BE2C (cell line): ENCODE data around the gene LSAMP.

Experiments
- DNase-seq: peaks from one replicate; pipeline ENCODE4 v3.0.0-alpha.2; 2020
- H3K27me3 ChIP-seq: fragments of 250-450 bp; sonication (Bioruptor Pico); 2 replicates; pipeline ENCODE4 v1.5.1; 2020; ENCODE audit warnings: mild to moderate bottlenecking
- H3K36me3 ChIP-seq: fragments of 250-450 bp; sonication (Bioruptor Pico); 2 replicates; pipeline ENCODE4 v1.5.1; 2020; ENCODE audit warnings: mild to moderate bottlenecking
- H3K4me1 ChIP-seq: fragments of 250-450 bp; sonication (Bioruptor Pico); 2 replicates; pipeline ENCODE4 v1.5.1; 2020
- H3K4me3 ChIP-seq: 2 replicates; pipeline ENCODE4 v1.5.1; 2011; ENCODE audit warnings: low read depth, low read length
- H3K9me3 ChIP-seq: fragments of 250-450 bp; sonication (Bioruptor Pico); 2 replicates; pipeline ENCODE4 v1.5.1; 2020
- CTCF ChIP-seq: IDR thresholded peaks from 2 replicates; pipeline ENCODE4 v1.5.1; 2012; ENCODE audit warnings: mild to moderate bottlenecking, low read depth, low read length

Gene LSAMP

DNA sequence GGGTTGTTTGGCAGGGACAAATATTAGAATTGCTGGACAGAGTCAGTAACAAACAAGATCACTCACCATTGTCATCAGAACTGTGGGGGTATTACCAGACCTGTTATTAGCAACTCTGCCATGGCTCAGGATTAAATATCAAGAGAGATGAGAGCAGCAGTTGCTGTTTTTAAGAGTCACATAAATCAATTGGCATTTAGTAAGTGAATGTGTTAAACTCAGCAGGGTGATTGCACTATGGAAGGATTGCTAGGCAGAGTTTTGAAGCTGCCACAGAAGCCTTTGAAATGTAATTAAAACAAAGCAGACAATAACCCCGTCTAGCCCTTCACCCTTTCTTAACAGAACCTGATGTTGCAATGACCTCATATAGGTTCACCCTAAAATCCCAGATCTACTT lies 583.2 kb downstream of the LSAMP start:
- Histone ChIP-seq H3K27me3 (no peaks in the 10 kb centered on the region), H3K4me3 (no peak overlapping the region), H3K36me3 (no peaks in the 10 kb centered on the region), H3K9me3 (0 out of 2 replicates have a peak, but pooled peaks cover 2% of the 10 kb centered on the region), H3K4me1 (peaks cover 10% of the 10 kb centered on the region; the same call in 1 of the 2 replicates)
- TF ChIP-seq CTCF: no peak
- DNase-seq: no peak

DNA sequence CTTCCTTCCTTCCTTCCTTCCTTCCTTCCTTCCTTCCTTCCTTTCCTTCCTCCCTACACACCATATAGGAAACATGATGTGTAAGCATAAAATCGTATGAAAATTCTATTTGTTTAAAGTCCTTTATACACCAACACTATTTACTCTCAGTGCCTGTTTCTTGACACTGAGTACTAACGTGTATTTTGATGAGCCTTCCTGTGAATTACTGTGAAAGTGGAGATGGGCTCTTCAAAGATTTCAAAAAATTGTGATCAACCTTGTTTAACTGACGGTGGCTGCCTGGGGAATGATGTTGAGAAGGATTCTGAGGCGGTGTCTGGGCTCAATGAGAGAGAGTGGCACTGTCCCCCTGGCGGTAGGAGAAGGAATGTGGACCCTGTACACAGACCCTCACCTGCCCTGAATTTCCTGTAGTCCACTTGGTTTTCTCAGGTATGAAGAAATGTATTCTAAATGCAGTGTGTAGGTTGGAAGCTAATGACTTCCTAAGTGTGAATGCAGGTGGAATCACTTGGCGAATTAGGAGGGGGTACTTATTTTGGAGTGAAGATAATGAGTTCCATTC lies 584.0 kb downstream of the LSAMP start:
- no peak for DNase-seq
- peaks cover 10% of the 10 kb centered on the region; the same call in 1 of the 2 replicates for H3K4me1 ChIP-seq

GRCh38 chr3:115860766-115861165 lies 584.5 kb downstream of the LSAMP start:
- no peaks in the 10 kb centered on the region for H3K9me3 ChIP-seq
- DNase-seq: no peak
- H3K36me3 ChIP-seq: no peaks in the 10 kb centered on the region
- no peak overlapping the region for H3K4me3 ChIP-seq
- peaks cover 10% of the 10 kb centered on the region; the same call in 1 of the 2 replicates for H3K4me1 ChIP-seq
- no peak for TF ChIP-seq CTCF
- no peaks in the 10 kb centered on the region for H3K27me3 ChIP-seq

More for the DNA sequence above, 584.0 kb downstream of the LSAMP start:
- H3K36me3 ChIP-seq: no peaks in the 10 kb centered on the region
- no peak overlapping the region for H3K4me3 ChIP-seq
- no peak for TF ChIP-seq CTCF
- H3K9me3 ChIP-seq: no peaks in the 10 kb centered on the region
- no peaks in the 10 kb centered on the region for H3K27me3 ChIP-seq

- Histone ChIP-seq H3K4me1 (no peaks in the 10 kb centered on the region), H3K27me3 (no peaks in the 10 kb centered on the region), H3K4me3 (no peak overlapping the region), H3K36me3 (no peaks in the 10 kb centered on the region), H3K9me3 (no peaks in the 10 kb centered on the region)
- no peak for TF ChIP-seq CTCF
- DNase-seq: no peak
These were observed 586.1 kb downstream of the LSAMP start for GRCh38 chr3:115859002-115859807.

DNA sequence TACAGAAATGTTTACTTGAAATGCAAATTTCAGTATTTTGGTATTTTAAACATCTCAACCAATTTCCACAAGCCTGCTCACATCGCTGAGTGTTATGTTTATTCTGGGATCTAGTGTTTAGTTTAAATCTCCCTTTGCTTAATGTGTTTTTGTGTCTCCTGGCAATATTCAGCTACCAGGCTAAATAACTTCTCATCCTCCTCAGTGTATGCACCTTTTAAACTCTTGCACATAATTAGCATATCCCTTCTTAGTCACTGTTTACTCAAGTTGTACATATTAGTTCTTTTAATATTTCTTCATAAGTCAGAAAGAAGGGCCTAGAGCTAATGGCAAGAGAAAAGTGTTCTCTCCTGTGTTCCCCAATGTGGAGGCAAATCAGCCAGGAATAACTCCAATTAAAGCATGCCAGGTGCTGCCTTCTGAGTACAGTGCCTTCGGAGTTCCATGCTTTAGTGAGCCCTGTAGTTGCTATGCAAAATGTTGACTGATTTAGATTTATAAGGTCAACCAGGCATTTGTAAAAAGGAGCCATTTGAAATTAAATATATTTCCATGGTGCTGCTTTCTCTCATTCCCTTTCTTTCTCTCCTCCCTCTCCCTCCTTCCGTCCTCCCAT lies 587.7 kb downstream of the LSAMP start:
- DNase-seq: no peak
- Histone ChIP-seq H3K4me1 (no peaks in the 10 kb centered on the region), H3K27me3 (no peaks in the 10 kb centered on the region), H3K36me3 (no peaks in the 10 kb centered on the region), H3K9me3 (no peaks in the 10 kb centered on the region), H3K4me3 (no peak overlapping the region)
- no peak for TF ChIP-seq CTCF

DNA sequence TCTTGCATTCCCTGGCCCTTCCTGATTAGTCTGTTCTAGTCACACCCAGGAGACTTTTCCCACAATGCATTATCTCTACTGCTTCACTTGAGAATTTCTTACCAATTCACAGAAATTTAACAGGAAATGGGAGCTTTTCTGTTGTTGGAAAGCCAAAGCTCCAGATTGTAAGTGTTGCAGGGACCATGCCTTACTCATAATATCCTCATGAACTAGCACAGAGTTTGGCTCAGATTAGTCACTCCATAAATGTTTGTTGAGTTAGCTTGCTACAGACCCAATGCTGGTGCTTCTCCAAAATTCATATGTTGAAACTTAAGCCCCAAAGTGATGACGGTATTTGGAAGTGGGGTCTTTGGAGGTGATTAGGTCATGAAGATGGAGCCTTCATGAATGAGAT lies 589.4 kb downstream of the LSAMP start:
- H3K27me3 ChIP-seq: no peaks in the 10 kb centered on the region
- no peaks in the 10 kb centered on the region for H3K36me3 ChIP-seq
- no peaks in the 10 kb centered on the region for H3K4me1 ChIP-seq
- no peak for TF ChIP-seq CTCF
- no peak for DNase-seq
- H3K4me3 ChIP-seq: no peak overlapping the region
- no peaks in the 10 kb centered on the region for H3K9me3 ChIP-seq
